Adrenal gland (tissue), 5 donors: ENCODE results near the gene CEACAM4.

Experiments used
- POLR2A ChIP-seq, 2 donors: fragments of 450-650 bp; IDR thresholded peaks; one replicate each; pipeline ENCODE4 v1.6.1; 2017; ENCODE audit warnings: antibody characterized with exemption in 2 of 2, mild to moderate bottlenecking in 2 of 2, moderate library complexity in 1 of 2
- TF ChIP-seq, protein P1 (sequence below), 6 experiments: fragments of 450-650 bp in 4 of 6; fragments of 200-600 bp in 2 of 6; sonication (generic) in 1 of 6; IDR thresholded peaks; 1 replicate in 5 of 6; 2 replicates in 1 of 6; pipeline versions ENCODE4 v1.5.1 to v1.8.0; 2016 to 2021; ENCODE audit warnings: antibody characterized with exemption in 6 of 6, mild to moderate bottlenecking in 2 of 6, moderate library complexity in 1 of 6
- donor health status: DM: no; HTN: no; CAD: no.

DNA sequence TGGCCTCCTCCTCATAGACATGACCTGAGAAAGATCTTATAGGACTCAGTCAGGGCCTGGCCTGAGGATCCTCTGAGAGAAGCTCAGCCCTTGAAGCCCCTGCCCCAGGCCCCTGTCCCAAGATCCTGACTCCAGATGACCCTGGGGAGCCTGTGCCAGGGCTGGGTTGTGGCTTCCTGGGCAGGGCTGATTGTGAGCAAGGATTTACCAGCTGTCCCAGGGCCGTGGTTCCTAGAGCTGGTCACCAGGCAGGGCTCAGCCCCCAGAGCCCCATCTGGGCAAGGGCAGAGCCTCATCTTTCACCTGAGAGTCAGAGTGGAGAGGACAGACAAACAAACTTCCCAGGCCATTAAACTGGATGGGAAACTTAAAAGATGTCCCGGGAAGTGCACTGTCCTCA is 49.0 kb downstream of the CEACAM4 start:
- TF ChIP-seq, protein P1, sequence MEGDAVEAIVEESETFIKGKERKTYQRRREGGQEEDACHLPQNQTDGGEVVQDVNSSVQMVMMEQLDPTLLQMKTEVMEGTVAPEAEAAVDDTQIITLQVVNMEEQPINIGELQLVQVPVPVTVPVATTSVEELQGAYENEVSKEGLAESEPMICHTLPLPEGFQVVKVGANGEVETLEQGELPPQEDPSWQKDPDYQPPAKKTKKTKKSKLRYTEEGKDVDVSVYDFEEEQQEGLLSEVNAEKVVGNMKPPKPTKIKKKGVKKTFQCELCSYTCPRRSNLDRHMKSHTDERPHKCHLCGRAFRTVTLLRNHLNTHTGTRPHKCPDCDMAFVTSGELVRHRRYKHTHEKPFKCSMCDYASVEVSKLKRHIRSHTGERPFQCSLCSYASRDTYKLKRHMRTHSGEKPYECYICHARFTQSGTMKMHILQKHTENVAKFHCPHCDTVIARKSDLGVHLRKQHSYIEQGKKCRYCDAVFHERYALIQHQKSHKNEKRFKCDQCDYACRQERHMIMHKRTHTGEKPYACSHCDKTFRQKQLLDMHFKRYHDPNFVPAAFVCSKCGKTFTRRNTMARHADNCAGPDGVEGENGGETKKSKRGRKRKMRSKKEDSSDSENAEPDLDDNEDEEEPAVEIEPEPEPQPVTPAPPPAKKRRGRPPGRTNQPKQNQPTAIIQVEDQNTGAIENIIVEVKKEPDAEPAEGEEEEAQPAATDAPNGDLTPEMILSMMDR (IDR thresholded peaks at IDR 0.05), result no peak
- TF ChIP-seq POLR2A (IDR thresholded peaks at IDR 0.05), result no peak
